Panc1 (cell line): ENCODE results near the gene NGEF.
"Not testable (repeated sequence)": the region's sequence is repeated elsewhere in the genome, so short reads cannot be mapped to it uniquely, and the experiment has no call there.

ENCODE experiments used
- CTCF ChIP-seq: fragments of 450-650 bp; IDR thresholded peaks from 2 replicates; pipeline ENCODE4 v1.5.1; 2017; ENCODE audit warnings: mild to moderate bottlenecking
- POLR2AphosphoS5 ChIP-seq: IDR thresholded peaks from 2 replicates; pipeline ENCODE4 v1.6.1; 2012; ENCODE audit warnings: mild to moderate bottlenecking, low read depth, low read length, moderate library complexity
- SIN3A ChIP-seq: IDR thresholded peaks from 2 replicates; pipeline ENCODE4 v1.6.1; 2012; ENCODE audit warnings: low read depth, mild to moderate bottlenecking, low read length, moderate library complexity, borderline replicate concordance; ENCODE audit not compliant: insufficient read depth

GRCh38 chr2:232852081-232852480 is 161.0 kb downstream of the NGEF start:
- not testable (repeated sequence) for TF ChIP-seq CTCF, SIN3A, POLR2AphosphoS5
